ENCODE measurements around the gene NCAM1.

NCAM1 gene

GRCh38 chr11:113199866-113200265 is 238.6 kb downstream of the NCAM1 start:
- DNase-seq (ENCODE audit: low read depth in 2 of 2): no peak

- no peak for DNase-seq (ENCODE audit: low read depth in 2 of 2)
Measured at GRCh38 chr11:113201054-113201818, 240.0 kb downstream of the NCAM1 start.

GRCh38 chr11:113202431-113202830 is 241.2 kb downstream of the NCAM1 start:
- no peak for DNase-seq (ENCODE audit: low read depth in 2 of 2)

GRCh38 chr11:113203141-113203753 is 242.0 kb downstream of the NCAM1 start:
- DNase-seq (ENCODE audit: low read depth in 2 of 2): no peak

- DNase-seq (ENCODE audit: low read depth in 2 of 2): no peak
Measured at GRCh38 chr11:113204280-113204679, 243.1 kb downstream of the NCAM1 start.

GRCh38 chr11:113213549-113213948 is 252.3 kb downstream of the NCAM1 start:
- no peak for DNase-seq (ENCODE audit: low read depth in 2 of 2)

- no peak for DNase-seq (ENCODE audit: low read depth in 2 of 2)
Measured at GRCh38 chr11:113222241-113222640, 261.0 kb downstream of the NCAM1 start.

- DNase-seq (ENCODE audit: low read depth in 2 of 2): no peak
Measured at GRCh38 chr11:113234888-113235287, 273.7 kb downstream of the NCAM1 start.

GRCh38 chr11:113237261-113237660 is 276.0 kb downstream of the NCAM1 start:
- no peak for DNase-seq (ENCODE audit: low read depth in 2 of 2)

GRCh38 chr11:113238721-113239120 is 277.5 kb downstream of the NCAM1 start:
- no peak for DNase-seq (ENCODE audit: low read depth in 2 of 2)

GRCh38 chr11:113240389-113240788 is 279.2 kb downstream of the NCAM1 start:
- no peak for DNase-seq (ENCODE audit: low read depth in 2 of 2)

- peak in 1 of 2 experiments; percentile 12 for DNase-seq (ENCODE audit: low read depth in 2 of 2)
Measured at GRCh38 chr11:113240790-113241635, 279.8 kb downstream of the NCAM1 start.

- DNase-seq (ENCODE audit: low read depth in 2 of 2): peak in 1 of 2 experiments; percentile 12
Measured at GRCh38 chr11:113241636-113242054, 280.4 kb downstream of the NCAM1 start.

GRCh38 chr11:113242060-113242459 is 280.8 kb downstream of the NCAM1 start:
- DNase-seq (ENCODE audit: low read depth in 2 of 2): no peak

- peak in 1 of 2 experiments; percentile 23 for DNase-seq (ENCODE audit: low read depth in 2 of 2)
Measured at GRCh38 chr11:113242767-113243397, 281.7 kb downstream of the NCAM1 start.

- no peak for DNase-seq (ENCODE audit: low read depth in 2 of 2)
Measured at GRCh38 chr11:113243696-113244095, 282.5 kb downstream of the NCAM1 start.

- DNase-seq (ENCODE audit: low read depth in 2 of 2): no peak
Measured at GRCh38 chr11:113245216-113245615, 284.0 kb downstream of the NCAM1 start.

GRCh38 chr11:113247221-113247620 is 286.0 kb downstream of the NCAM1 start:
- DNase-seq (ENCODE audit: low read depth in 2 of 2): no peak

GRCh38 chr11:113247966-113248365 is 286.7 kb downstream of the NCAM1 start:
- no peak for DNase-seq (ENCODE audit: low read depth in 2 of 2)

- DNase-seq (ENCODE audit: low read depth in 2 of 2): no peak
Measured at GRCh38 chr11:113248702-113249490, 287.7 kb downstream of the NCAM1 start.

GRCh38 chr11:113249491-113249763 is 288.2 kb downstream of the NCAM1 start:
- no peak for DNase-seq (ENCODE audit: low read depth in 2 of 2)
